ENCODE measurements around the gene GLA. TPM values are rescaled to one million over a fixed set of nuclear protein-coding genes. Genes with fewer than 3 reads are reported as not detected.

The GLA gene
- total RNA-seq, 6 donors from 2014 or later, result 18.9 to 54.0 (median 30.7) TPM

DNA sequence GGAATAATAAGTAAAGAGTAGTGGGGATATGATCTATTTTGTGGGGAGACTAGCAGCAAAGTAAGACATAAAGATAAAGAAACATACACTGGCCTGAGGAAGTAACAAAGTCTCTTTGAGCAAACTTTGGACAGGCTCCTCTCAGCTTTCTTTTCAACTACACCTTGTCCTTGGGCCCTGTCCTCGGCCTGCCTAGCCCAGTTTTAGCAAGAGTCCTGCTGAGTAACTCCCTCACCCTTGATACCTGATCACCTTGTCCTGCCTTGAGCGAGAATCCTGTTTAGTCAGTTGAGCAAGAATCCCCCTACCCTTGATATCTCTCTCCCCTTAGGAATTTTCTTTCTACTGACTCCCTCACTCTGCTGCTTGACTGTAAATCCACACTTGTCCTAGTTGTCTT, 11.8 kb upstream of the GLA start:
- TF ChIP-seq, protein P1, sequence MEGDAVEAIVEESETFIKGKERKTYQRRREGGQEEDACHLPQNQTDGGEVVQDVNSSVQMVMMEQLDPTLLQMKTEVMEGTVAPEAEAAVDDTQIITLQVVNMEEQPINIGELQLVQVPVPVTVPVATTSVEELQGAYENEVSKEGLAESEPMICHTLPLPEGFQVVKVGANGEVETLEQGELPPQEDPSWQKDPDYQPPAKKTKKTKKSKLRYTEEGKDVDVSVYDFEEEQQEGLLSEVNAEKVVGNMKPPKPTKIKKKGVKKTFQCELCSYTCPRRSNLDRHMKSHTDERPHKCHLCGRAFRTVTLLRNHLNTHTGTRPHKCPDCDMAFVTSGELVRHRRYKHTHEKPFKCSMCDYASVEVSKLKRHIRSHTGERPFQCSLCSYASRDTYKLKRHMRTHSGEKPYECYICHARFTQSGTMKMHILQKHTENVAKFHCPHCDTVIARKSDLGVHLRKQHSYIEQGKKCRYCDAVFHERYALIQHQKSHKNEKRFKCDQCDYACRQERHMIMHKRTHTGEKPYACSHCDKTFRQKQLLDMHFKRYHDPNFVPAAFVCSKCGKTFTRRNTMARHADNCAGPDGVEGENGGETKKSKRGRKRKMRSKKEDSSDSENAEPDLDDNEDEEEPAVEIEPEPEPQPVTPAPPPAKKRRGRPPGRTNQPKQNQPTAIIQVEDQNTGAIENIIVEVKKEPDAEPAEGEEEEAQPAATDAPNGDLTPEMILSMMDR (IDR thresholded peaks at IDR 0.05), result no peak
- TF ChIP-seq POLR2A (IDR thresholded peaks at IDR 0.05) (no peak), EP300 (IDR thresholded peaks at IDR 0.05) (no peak)
- WGBS, 2 donors, result 60 to 73% methylated on average over 2 of the region's 2 CpGs
- ATAC-seq (ENCODE audit: low FRiP score in 2 of 2), result no peak

DNA sequence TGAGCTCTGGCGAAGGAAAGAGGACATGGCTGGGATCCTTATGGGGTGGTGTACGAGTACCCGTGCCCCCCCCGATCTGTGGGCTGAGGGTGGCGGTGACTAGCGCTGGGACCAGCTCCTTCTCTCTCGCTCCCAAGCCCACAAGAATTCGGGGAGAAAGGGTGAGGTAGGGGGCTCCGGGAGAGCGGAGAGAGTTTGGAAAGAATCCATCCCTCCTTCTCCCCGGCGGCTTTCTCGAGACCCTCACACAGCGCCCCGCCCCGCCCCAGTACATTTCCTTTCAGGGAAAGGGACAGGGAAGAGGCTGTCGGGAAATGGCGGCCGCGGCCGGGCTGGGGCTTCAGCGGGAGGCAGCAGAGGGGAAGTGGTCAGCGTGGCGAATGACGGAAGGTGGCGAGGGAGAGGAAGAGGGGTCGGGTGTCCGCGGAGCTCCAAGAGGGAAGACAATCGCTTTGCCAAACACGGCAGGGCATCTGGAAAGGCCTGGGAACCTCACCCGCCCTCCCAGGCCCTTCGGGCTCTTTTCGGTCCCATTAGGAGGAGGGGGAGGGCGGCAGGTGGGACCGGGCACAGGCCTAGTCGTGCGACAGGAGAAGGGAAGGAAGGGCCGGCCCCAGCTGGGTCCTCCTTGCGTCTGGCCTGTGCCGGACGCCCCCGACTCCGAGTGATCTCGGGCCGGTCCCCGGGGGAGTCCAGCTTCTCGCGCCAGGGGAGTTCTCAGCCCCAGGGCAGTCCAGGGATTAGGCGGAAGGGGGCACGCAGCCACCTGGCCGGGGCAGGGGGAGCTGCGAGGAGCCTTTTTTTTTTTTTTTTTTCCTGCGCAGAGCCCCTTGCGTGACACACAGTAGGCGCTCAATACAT, 10.5 kb upstream of the GLA start:
- Histone ChIP-seq H3K36me3 (peaks cover 0 to 7% (median 0%) of the 10 kb centered on the region in 4 donors), H3K9me3 (no peaks in the 10 kb centered on the region), H3K4me1 (peaks cover 0 to 5% (median 2%) of the 10 kb centered on the region in 4 donors), H3K27me3 (no peaks in the 10 kb centered on the region), H3K27ac (peak overlapping the region; percentile 91 to 97 (median 94)), H3K4me3 (peak overlapping the region; percentile 3 to 58 (median 50))
- WGBS, 2 donors, result 1 to 28% methylated on average over 29 to 54 of the region's 56 CpGs
- ATAC-seq (ENCODE audit: low FRiP score in 2 of 2) (peak; percentile 80 to 94), DNase-seq (peak; percentile 62 to 91)
- TF ChIP-seq, protein P1 (IDR thresholded peaks at IDR 0.05), result no peak
- peak; percentile 9 to 48 for TF ChIP-seq POLR2AphosphoS5 (IDR thresholded peaks at IDR 0.05)
- TF ChIP-seq POLR2A (IDR thresholded peaks at IDR 0.05), result peak in 2 of 4 donors; percentile 47 to 65

More for the DNA sequence above, 11.8 kb upstream of the GLA start:
- no peaks in the 10 kb centered on the region for H3K27me3 ChIP-seq
- no peaks in the 10 kb centered on the region for H3K9me3 ChIP-seq
- peaks cover 0 to 5% (median 2%) of the 10 kb centered on the region in 4 donors for H3K4me1 ChIP-seq
- peak overlapping the region in 2 of 4 donors; percentile 91 to 96 for H3K27ac ChIP-seq
- no peak overlapping the region for H3K4me3 ChIP-seq
- peaks cover 0 to 4% (median 0%) of the 10 kb centered on the region in 4 donors for H3K36me3 ChIP-seq
- DNase-seq, result no peak

DNA sequence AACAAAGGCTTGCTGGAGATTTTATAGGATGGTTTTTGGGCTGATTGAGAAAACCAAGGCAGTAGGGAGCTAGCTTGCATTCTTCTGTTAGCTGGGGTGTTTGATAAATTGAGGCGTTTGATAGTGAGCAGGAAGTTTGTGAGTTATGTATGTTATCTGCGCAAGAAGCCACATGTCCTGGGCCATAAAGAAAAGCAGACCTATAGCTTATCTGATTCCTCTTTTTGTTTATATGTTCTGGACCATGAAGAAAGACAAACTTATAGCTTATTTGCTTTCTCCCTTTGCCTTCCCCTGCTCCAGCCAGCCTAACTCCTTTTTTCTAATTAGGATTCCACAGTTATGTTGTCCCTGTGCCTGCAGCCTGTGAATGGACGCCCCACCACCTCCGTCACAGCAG, 9.5 kb upstream of the GLA start:
- 69 to 72% methylated on average over 4 of the region's 4 CpGs for WGBS, 2 donors
- Histone ChIP-seq H3K27me3 (no peaks in the 10 kb centered on the region), H3K36me3 (peaks cover 0 to 17% (median 0%) of the 10 kb centered on the region in 4 donors), H3K4me1 (peaks cover 0 to 7% (median 2%) of the 10 kb centered on the region in 4 donors), H3K4me3 (no peak overlapping the region), H3K9me3 (no peaks in the 10 kb centered on the region), H3K27ac (peak overlapping the region in 2 of 4 donors; percentile 91 to 96)
- no peak for ATAC-seq (ENCODE audit: low FRiP score in 2 of 2)
- TF ChIP-seq, protein P1 (IDR thresholded peaks at IDR 0.05), result no peak
- TF ChIP-seq POLR2A (IDR thresholded peaks at IDR 0.05) (no peak), EP300 (IDR thresholded peaks at IDR 0.05) (no peak), POLR2AphosphoS5 (IDR thresholded peaks at IDR 0.05) (no peak)
- no peak for DNase-seq

DNA sequence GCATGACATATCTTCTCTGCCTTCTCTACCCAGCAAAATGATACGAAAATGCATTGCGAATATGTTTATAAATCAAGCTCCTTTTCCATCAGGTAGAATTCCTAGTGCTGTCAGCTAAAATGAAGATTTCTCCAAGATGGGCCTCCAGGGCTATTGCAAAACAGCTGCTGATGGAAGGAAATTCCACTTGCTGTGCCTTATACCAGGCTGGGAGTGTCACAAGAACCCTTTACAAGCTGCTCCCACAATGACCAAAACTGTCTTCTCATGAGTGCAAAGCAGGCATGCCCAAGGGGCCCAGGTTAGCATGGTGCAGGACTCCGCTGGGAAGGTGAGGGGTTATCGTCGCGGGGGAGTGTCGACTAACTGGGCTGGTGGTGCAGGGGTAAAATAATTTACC, 9.0 kb upstream of the GLA start:
- Histone ChIP-seq H3K4me1 (peaks cover 0 to 10% (median 4%) of the 10 kb centered on the region in 4 donors), H3K27me3 (no peaks in the 10 kb centered on the region), H3K27ac (no peak overlapping the region), H3K36me3 (peaks cover 0 to 22% (median 0%) of the 10 kb centered on the region in 4 donors), H3K4me3 (no peak overlapping the region), H3K9me3 (no peaks in the 10 kb centered on the region)
- ATAC-seq (ENCODE audit: low FRiP score in 2 of 2) (no peak), DNase-seq (no peak)
- no peak for TF ChIP-seq POLR2A (IDR thresholded peaks at IDR 0.05)
- TF ChIP-seq, protein P1 (IDR thresholded peaks at IDR 0.05), result no peak
- TF ChIP-seq EP300 (IDR thresholded peaks at IDR 0.05), result no peak
- TF ChIP-seq POLR2AphosphoS5 (IDR thresholded peaks at IDR 0.05), result no peak
- 76 to 97% methylated on average over 7 of the region's 7 CpGs for WGBS, 2 donors
